GM20000 (cell line): ENCODE data around the gene STX11.
"Not testable (repeated sequence)": the region's sequence is repeated elsewhere in the genome, so short reads cannot be mapped to it uniquely, and the experiment has no call there.

Experiments
- DNase-seq: peaks from one replicate; pipeline ENCODE4 v3.0.0; 2012; ENCODE audit warnings: low spot score
- TF ChIP-seq, protein P1 (sequence below): IDR thresholded peaks from 2 replicates; pipeline ENCODE4 v1.5.1; 2012; ENCODE audit warnings: mild to moderate bottlenecking, control low read depth; ENCODE audit errors: extremely low read depth, missing control alignments

The STX11 gene

GRCh38 chr6:144131248-144131709, 19.0 kb upstream of the STX11 start:
- DNase-seq = peak; percentile 27

GRCh38 chr6:144132167-144132690, 18.1 kb upstream of the STX11 start:
- not testable (repeated sequence) for DNase-seq

More at GRCh38 chr6:144131248-144131709, 19.0 kb upstream of the STX11 start:
- TF ChIP-seq, protein P1, sequence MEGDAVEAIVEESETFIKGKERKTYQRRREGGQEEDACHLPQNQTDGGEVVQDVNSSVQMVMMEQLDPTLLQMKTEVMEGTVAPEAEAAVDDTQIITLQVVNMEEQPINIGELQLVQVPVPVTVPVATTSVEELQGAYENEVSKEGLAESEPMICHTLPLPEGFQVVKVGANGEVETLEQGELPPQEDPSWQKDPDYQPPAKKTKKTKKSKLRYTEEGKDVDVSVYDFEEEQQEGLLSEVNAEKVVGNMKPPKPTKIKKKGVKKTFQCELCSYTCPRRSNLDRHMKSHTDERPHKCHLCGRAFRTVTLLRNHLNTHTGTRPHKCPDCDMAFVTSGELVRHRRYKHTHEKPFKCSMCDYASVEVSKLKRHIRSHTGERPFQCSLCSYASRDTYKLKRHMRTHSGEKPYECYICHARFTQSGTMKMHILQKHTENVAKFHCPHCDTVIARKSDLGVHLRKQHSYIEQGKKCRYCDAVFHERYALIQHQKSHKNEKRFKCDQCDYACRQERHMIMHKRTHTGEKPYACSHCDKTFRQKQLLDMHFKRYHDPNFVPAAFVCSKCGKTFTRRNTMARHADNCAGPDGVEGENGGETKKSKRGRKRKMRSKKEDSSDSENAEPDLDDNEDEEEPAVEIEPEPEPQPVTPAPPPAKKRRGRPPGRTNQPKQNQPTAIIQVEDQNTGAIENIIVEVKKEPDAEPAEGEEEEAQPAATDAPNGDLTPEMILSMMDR = no peak

- TF ChIP-seq, protein P1 = no peak
- no peak for DNase-seq
These were observed 17.0 kb upstream of the STX11 start for GRCh38 chr6:144133225-144133821.

DNA sequence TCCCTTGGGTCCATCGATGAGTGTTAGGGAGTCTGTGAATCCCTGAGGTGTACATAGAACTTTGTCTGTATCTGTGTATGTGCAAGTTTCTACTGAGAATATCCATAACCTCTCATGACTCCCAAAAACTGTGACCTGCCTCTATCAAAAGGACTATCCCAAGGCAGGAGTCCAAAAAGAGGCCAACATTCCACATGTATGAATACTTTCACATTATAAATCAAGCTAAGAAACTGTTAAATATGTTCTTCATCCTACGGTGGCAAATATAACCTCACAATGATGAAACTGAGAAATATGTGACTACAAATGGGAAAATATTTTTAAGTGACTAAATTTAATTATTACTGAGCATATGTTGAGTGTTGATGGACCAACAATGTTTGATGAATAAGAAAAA, 16.1 kb upstream of the STX11 start:
- TF ChIP-seq, protein P1 = no peak
- no peak for DNase-seq

DNA sequence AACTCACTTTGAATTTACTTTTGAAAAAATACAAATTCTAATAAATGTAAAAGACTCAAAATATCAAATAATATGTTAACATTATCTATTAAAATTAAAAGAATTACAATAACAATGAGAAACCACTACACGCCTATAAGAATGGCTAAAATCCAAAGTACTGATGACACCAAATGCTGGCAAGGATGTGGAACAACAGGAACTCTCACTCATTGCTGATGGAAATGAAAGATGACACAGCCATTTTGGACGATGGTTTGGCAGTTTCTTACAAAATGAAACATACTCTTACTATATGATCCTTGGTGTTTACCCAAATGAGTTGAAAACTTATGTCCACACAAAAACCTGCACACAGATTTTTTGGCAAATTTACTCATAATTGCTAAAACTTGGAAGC, 15.6 kb upstream of the STX11 start:
- TF ChIP-seq, protein P1 = no peak
- no peak for DNase-seq

GRCh38 chr6:144138542-144138941, 11.8 kb upstream of the STX11 start:
- TF ChIP-seq, protein P1 = no peak

GRCh38 chr6:144139817-144140216, 10.5 kb upstream of the STX11 start:
- TF ChIP-seq, protein P1 = no peak

More at GRCh38 chr6:144138542-144138941, 11.8 kb upstream of the STX11 start:
- DNase-seq = no peak

GRCh38 chr6:144140867-144141266, 9.4 kb upstream of the STX11 start:
- TF ChIP-seq, protein P1 = no peak
- peak; percentile 42 for DNase-seq

More at GRCh38 chr6:144139817-144140216, 10.5 kb upstream of the STX11 start:
- no peak for DNase-seq
